Head of caudate nucleus (tissue), 42 donors: ENCODE results near the gene CTIF.
A peak's percentile ranks its signal among the peaks of the same experiment; 100 is the strongest.

Experiments used
- DNase-seq, 42 donors: peaks; one replicate each; pipeline versions ENCODE4 v3.0.0 to v3.0.0-alpha.2; 2020 to 2021; ENCODE audit warnings: mixed read lengths in 7 of 42
- intact Hi-C: fragments of 100-400 bp; cut with DNase I; formaldehyde crosslinking; loops from one replicate; pipeline ENCODE4 v1.15.0; 2022

The CTIF gene

GRCh38 chr18:48589797-48590519 is 51.1 kb downstream of the CTIF start:
- intact Hi-C loops = loop anchor here (10.0 kb wide), 1 partner anchor 75 kb away; no protein-coding TSS in a partner anchor
- DNase-seq = peak; percentile 73 to 96 (median 90)

- DNase-seq = no peak
- intact Hi-C loops = loop anchor here (10.0 kb wide), 1 partner anchor 74 kb away; no protein-coding TSS in a partner anchor
Observed at GRCh38 chr18:48590678-48591077, 51.8 kb downstream of the CTIF start.

GRCh38 chr18:48592540-48593171 is 53.8 kb downstream of the CTIF start:
- intact Hi-C loops = loop anchor here (10.0 kb wide), 1 partner anchor 72 kb away; no protein-coding TSS in a partner anchor
- DNase-seq = peak in 23 of 42 donors; percentile 32 to 72 (median 50)

GRCh38 chr18:48594471-48595094 is 55.8 kb downstream of the CTIF start:
- intact Hi-C loops = loop anchor here (10.0 kb wide), 1 partner anchor 70 kb away; no protein-coding TSS in a partner anchor
- no peak for DNase-seq

- intact Hi-C loops = loop anchor here (10.0 kb wide), 1 partner anchor 69 kb away; no protein-coding TSS in a partner anchor
- peak in 2 of 42 donors; percentile 47 to 50 for DNase-seq
Observed at GRCh38 chr18:48595703-48596218, 56.9 kb downstream of the CTIF start.

- no peak for DNase-seq
- intact Hi-C loops = loop anchor here (10.0 kb wide), 1 partner anchor 68 kb away; no protein-coding TSS in a partner anchor
Observed at GRCh38 chr18:48597110-48597509, 58.3 kb downstream of the CTIF start.

GRCh38 chr18:48597671-48598070 is 58.8 kb downstream of the CTIF start:
- no peak for DNase-seq
- intact Hi-C loops = loop anchor here (10.0 kb wide), 1 partner anchor 67 kb away; no protein-coding TSS in a partner anchor

- DNase-seq = no peak
- intact Hi-C loops = loop anchor here (10.0 kb wide), 1 partner anchor 65 kb away; no protein-coding TSS in a partner anchor
Observed at GRCh38 chr18:48599391-48599790, 60.6 kb downstream of the CTIF start.

- DNase-seq = no peak
- intact Hi-C loops = no loop called here
Observed at GRCh38 chr18:48600046-48600445, 61.2 kb downstream of the CTIF start.

GRCh38 chr18:48600456-48601090 is 61.7 kb downstream of the CTIF start:
- intact Hi-C loops = no loop called here
- no peak for DNase-seq

- intact Hi-C loops = no loop called here
- DNase-seq = no peak
Observed at GRCh38 chr18:48601343-48601742, 62.5 kb downstream of the CTIF start.

- intact Hi-C loops = no loop called here
- DNase-seq = no peak
Observed at GRCh38 chr18:48602759-48603390, 64.0 kb downstream of the CTIF start.

- peak in 7 of 42 donors; percentile 43 to 75 (median 48) for DNase-seq
- intact Hi-C loops = no loop called here
Observed at GRCh38 chr18:48605408-48605845, 66.6 kb downstream of the CTIF start.

GRCh38 chr18:48607056-48607984 is 68.5 kb downstream of the CTIF start:
- intact Hi-C loops = no loop called here
- peak in 4 of 42 donors; percentile 32 to 46 (median 42) for DNase-seq

- peak in 13 of 42 donors; percentile 29 to 70 (median 49) for DNase-seq
- intact Hi-C loops = no loop called here
Observed at GRCh38 chr18:48608581-48608980, 69.8 kb downstream of the CTIF start.

- DNase-seq = no peak
- intact Hi-C loops = no loop called here
Observed at GRCh38 chr18:48609114-48609513, 70.3 kb downstream of the CTIF start.
